ENCODE data around the gene PWWP2B.

DNA sequence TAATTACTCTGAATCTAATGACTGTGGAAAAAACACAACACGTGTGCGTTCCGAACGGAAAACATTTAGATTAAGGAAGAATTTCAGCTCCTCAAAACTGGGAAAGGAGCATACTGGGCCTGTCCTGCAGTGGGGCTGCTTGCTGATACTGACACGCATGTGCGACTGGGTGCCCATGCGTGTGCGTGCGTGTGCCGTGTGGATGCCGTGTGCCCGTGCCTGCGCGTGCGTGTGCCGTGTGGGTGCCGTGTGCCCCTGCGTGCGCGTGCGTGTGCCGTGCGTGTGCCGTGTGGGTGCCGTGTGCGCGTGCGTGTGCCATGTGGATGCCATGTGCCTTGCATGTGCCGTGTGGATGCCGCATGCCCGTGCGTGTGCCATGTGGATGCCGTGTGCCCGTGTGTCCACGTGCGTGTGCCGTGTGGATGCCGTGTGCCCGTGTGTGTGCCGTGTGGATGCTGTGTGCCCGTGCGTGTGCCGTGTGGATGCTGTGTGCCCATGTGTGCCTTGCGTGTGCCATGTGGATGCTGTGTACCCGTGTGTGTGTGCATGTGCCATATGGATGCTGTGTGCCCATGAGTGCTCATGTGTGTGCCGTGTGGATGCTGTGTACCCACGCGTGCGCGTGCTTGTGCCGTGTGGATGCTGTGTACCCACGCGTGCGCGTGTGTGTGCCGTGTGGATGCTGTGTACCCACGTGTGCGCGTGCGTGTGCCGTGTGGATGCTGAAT, 28.2 kb downstream of the PWWP2B start:
- no peak for TF ChIP-seq POLR2A (IDR thresholded peaks at IDR 0.05; ENCODE audit: extremely low read depth, insufficient read length)
- TF ChIP-seq, protein P1, sequence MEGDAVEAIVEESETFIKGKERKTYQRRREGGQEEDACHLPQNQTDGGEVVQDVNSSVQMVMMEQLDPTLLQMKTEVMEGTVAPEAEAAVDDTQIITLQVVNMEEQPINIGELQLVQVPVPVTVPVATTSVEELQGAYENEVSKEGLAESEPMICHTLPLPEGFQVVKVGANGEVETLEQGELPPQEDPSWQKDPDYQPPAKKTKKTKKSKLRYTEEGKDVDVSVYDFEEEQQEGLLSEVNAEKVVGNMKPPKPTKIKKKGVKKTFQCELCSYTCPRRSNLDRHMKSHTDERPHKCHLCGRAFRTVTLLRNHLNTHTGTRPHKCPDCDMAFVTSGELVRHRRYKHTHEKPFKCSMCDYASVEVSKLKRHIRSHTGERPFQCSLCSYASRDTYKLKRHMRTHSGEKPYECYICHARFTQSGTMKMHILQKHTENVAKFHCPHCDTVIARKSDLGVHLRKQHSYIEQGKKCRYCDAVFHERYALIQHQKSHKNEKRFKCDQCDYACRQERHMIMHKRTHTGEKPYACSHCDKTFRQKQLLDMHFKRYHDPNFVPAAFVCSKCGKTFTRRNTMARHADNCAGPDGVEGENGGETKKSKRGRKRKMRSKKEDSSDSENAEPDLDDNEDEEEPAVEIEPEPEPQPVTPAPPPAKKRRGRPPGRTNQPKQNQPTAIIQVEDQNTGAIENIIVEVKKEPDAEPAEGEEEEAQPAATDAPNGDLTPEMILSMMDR (IDR thresholded peaks at IDR 0.05; ENCODE audit: low read depth, low read length) = no peak
- TF ChIP-seq, protein P2, sequence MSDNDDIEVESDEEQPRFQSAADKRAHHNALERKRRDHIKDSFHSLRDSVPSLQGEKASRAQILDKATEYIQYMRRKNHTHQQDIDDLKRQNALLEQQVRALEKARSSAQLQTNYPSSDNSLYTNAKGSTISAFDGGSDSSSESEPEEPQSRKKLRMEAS (IDR thresholded peaks at IDR 0.05; ENCODE audit: low read depth, low read length) = 0 out of 2 replicates have a peak, but pooled peaks have one; percentile 33

Measured in NB4 (cell line).